Limb (tissue), 2 donors: ENCODE data around the gene C4BPA.

ENCODE experiments used
- DNase-seq, 2 donors: peaks; one replicate each; pipeline ENCODE4 v3.0.0-alpha.2; 2016; ENCODE audit errors: extremely low spot score in 2 of 2

The C4BPA gene

GRCh38 chr1:207077012-207077411 is 27.0 kb upstream of the C4BPA start:
- no peak for DNase-seq

- DNase-seq, result peak; percentile 76 to 82
These were observed 26.3 kb upstream of the C4BPA start for GRCh38 chr1:207077470-207078377.

GRCh38 chr1:207078578-207079132 is 25.4 kb upstream of the C4BPA start:
- DNase-seq, result no peak

- DNase-seq, result no peak
These were observed 24.3 kb upstream of the C4BPA start for GRCh38 chr1:207079706-207080241.

GRCh38 chr1:207081088-207081487 is 22.9 kb upstream of the C4BPA start:
- DNase-seq, result no peak

GRCh38 chr1:207081806-207082205 is 22.2 kb upstream of the C4BPA start:
- DNase-seq, result no peak

- DNase-seq, result no peak
These were observed 19.8 kb upstream of the C4BPA start for GRCh38 chr1:207084232-207084631.

- peak; percentile 53 to 70 for DNase-seq
These were observed 19.3 kb upstream of the C4BPA start for GRCh38 chr1:207084701-207085180.

- DNase-seq, result no peak
These were observed 18.1 kb upstream of the C4BPA start for GRCh38 chr1:207085887-207086286.

GRCh38 chr1:207088161-207088560 is 15.9 kb upstream of the C4BPA start:
- no peak for DNase-seq

GRCh38 chr1:207088701-207089626 is 15.1 kb upstream of the C4BPA start, which contains the start of gene C4BPB:
Gene C4BPB, plus strand, starts transcription at chr1:207088860. Its CDS starts 672 bp downstream, at chr1:207089532.
- no peak for DNase-seq

GRCh38 chr1:207089627-207090355 is 14.2 kb upstream of the C4BPA start:
- no peak for DNase-seq

GRCh38 chr1:207091200-207091908 is 12.7 kb upstream of the C4BPA start:
- no peak for DNase-seq

- DNase-seq, result no peak
These were observed 10.1 kb upstream of the C4BPA start for GRCh38 chr1:207093944-207094343.

GRCh38 chr1:207097871-207098324 is 6.1 kb upstream of the C4BPA start:
- DNase-seq, result no peak

- no peak for DNase-seq
These were observed 2.3 kb upstream of the C4BPA start for GRCh38 chr1:207101720-207102119.

GRCh38 chr1:207102146-207102545 is 1.9 kb upstream of the C4BPA start:
- DNase-seq, result no peak

GRCh38 chr1:207102659-207103058 is 1.4 kb upstream of the C4BPA start:
- DNase-seq, result no peak

- no peak for DNase-seq
These were observed 5.0 kb downstream of the C4BPA start for GRCh38 chr1:207109004-207109403.
